ENCODE measurements around the gene SLC24A5.

SLC24A5 gene

DNA sequence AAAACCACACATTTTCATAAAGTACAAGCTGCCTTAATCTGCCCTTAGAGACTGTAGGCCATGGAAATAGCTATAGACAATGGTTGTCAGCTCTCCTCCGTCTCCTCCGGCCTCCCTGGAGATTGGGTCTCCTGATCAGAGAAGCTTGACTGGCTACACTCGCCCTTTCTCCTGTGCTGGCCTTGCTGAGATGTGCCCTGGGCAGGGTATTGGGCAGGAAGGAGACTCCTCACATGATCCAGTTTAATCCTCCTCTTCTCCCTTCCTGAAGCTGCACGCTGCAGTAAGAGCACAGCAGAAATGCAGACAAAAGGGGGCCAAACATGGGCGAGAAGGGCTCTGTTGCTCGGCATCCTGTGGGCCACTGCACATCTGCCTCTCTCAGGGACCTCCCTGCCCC is at the start of gene SLC24A5:
Gene SLC24A5 (plus strand): TSS at position 246 of the 400 bp plus-strand sequence. CDS start 55 bp downstream, at position 301.
- no peak for DNase-seq (ENCODE audit: low read depth)

DNA sequence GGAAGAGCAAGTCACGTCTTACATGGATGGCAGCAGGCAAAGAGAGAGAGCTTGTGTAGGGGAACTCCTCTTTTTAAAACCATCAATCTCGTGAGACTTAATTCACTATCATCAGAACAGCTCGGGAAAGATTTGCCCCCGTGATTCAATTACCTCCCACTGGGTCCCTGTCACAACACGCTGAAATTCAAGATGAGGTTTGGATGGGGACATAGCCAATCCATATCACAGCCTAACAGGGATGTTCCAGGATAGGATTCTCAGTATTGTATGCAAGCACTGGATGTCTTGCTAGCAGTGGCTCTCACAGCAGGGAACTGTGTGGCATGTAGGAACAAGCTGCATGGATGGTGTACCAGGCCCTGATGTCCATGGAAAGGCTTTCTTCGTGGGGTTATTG is 47.8 kb upstream of the SLC24A5 start:
- DNase-seq (ENCODE audit: low read depth): no peak

DNA sequence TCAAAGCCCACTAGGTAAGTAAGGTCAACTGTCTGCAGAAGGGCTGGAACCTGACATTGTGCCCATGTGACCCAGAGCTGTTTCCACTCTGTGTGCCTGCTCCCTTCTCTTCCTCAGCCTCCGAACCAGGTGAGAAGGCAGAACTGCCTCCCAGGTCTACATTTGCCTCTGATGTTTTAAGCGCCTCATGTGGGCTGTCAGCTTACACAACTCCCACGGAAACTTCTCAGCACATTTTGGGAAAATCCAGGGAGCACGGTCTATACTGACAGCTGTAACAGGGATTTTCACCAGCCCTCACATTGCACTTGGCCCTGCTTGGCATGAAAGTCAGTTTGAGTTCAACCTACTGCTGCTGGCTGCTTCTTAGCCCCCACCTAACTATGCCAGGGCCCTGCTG is 46.9 kb upstream of the SLC24A5 start:
- DNase-seq (ENCODE audit: low read depth): no peak

- DNase-seq (ENCODE audit: low read depth): peak; percentile 29
Observed at GRCh38 chr15:48076454-48076853, 44.3 kb upstream of the SLC24A5 start.

GRCh38 chr15:48077616-48078184 is 43.1 kb upstream of the SLC24A5 start:
- no peak for DNase-seq (ENCODE audit: low read depth)

GRCh38 chr15:48084759-48085590 is 35.8 kb upstream of the SLC24A5 start:
- DNase-seq (ENCODE audit: low read depth): peak; percentile 31

DNA sequence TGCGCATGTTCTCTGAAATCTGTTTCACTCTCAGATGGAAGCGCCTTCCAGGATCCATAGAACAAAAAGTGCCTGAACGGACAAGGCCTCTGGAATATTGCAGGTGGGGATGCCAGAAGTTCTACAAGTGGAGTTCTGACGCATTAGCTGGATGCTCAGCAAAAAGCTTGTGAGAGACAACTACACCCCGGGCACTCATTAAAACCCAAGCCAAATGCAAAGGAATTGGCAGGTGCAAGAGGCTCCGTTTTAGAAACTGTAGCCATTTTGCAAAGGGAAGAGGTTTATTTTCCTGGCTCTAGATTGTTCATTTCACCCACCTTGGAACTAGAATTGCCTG is 35.2 kb upstream of the SLC24A5 start:
- no peak for DNase-seq (ENCODE audit: low read depth)

GRCh38 chr15:48086133-48086532 is 34.7 kb upstream of the SLC24A5 start:
- no peak for DNase-seq (ENCODE audit: low read depth)

DNA sequence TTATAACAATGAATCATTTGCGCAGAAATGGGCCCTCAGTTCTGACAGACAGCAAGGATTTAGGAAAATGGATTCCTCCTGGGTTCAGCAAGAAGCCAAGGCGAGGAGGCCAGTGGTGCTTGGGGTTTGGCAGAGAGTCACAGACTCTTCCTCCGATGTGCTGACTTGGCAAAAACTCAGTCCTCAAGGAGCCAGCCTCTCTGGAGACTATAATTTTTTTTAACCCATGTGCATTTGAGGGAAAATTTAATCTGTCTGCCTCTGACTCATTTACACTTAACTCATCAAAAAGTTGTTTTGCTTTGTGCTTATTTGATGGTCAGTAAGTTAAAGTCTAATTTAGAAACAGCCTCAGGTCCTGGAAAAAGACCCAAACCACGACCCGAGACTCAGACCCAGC is 34.2 kb upstream of the SLC24A5 start:
- DNase-seq (ENCODE audit: low read depth): peak; percentile 41

DNA sequence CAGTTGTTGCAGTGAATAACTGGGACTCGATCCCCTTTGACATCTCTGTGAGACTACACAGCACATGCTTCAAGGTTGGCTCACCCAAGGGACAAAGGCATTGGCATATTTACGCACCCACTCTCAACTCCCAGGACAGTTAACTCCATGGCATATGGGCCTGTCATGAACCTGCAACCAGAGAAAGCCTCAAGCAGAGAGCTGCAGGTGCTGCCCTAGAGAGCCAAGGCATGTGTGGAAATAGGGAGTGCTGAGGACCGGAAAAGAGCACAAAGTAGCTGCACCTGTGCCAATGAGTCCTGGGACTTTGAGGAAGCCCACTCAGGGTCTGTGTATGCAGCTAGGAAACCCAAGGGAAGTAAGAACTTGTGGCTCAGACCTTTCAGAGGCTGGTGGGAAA is 32.9 kb upstream of the SLC24A5 start:
- no peak for DNase-seq (ENCODE audit: low read depth)

DNA sequence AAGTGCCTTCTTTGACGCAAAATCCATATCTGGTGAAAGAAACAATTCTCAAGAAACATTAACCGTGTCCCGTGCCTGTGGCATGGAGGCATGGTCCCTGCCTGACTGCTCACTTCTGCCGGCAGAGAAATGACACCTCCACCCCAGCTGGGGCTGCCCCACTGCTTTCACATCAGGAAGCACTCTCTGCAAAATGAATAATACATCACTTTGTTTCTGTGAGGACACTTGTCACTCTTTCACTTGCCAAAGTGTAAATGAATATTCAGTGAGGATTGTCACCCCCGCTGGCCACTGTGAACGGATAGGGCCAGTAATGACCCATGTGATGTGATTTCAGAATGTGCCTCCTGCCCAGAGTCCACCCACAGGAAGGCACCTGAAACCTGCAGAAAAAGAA is 31.1 kb upstream of the SLC24A5 start:
- no peak for DNase-seq (ENCODE audit: low read depth)

DNA sequence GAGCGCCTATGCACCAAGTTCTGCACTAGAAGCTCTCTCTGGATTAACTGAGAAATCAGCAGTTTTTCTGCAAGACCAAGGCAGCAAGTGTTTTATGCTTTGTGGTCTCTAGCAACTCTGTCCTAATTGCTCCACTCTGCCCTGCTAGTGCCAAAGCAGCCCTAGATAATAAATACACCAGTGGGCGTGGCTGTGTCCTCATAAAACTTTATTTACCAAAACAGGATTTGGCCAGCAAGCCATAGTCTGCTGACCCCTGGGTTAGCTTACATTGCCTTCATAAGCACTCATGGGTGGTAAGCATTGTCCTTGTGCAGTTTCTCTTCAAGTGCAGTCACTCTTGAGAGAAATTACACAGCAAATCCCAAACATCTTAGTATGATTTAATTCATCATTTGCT is 30.7 kb upstream of the SLC24A5 start:
- DNase-seq (ENCODE audit: low read depth): no peak

- DNase-seq (ENCODE audit: low read depth): no peak
Observed at GRCh38 chr15:48090666-48091065, 30.1 kb upstream of the SLC24A5 start.

GRCh38 chr15:48091522-48091921 is 29.3 kb upstream of the SLC24A5 start:
- DNase-seq (ENCODE audit: low read depth): no peak

DNA sequence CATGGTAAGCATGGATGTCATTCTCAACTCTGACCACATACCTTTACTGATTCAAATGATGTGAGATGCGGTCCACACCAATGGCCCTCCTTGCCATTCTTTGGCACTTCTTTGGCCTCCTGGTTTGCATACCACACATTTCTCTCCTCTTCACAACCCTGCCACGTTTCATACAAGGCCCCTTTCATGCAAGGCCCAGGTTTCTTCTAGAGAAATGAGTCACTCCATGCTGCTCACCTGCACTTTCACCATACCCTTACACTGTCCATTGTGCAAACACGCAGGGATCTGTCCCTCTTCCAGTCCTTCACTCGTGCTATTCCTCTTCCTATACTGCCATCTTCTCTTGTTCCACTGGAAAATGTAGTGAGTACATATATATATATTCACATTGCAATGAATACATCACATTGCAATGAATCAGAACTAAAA is 24.4 kb upstream of the SLC24A5 start:
- no peak for DNase-seq (ENCODE audit: low read depth)

DNA sequence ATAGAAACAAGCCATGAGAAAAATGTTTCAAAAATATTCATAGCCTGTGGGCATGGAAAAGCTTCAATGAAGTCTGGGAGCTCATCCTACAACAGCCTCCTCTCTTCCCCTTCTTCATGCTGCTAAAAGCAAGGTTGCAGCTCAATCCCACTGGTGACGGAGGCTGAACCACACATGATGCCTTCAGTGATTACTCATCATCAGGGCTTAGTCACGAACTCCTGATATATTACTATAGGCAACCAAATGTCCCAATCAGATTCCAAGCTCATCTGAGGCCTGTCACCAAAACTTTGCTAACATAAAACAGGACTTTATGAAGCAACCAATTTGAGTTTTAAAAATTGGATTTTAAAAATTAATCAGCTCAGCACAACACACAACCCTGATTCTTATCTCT is 24.0 kb upstream of the SLC24A5 start:
- DNase-seq (ENCODE audit: low read depth): peak; percentile 92

DNA sequence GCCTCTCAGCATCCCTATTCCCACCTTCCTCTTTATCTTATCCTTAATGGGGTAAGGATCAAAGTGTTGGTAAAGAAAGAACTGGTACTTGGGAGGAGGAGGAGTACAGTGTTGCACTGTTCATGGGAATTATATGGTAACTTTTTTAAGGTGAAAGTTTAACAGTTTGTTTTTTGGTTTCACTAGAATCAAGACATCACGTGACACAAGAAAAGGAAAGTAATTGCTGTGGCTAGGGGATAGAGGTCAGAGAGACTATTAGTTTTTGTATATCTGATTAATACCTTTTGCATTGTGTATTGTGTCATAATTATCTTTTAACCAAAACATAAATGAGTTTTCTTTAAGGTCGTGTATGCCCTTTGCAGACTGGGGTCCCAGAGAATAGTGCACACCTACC is 23.5 kb upstream of the SLC24A5 start:
- DNase-seq (ENCODE audit: low read depth): no peak

GRCh38 chr15:48101376-48101961 is 19.3 kb upstream of the SLC24A5 start:
- DNase-seq (ENCODE audit: low read depth): no peak

DNA sequence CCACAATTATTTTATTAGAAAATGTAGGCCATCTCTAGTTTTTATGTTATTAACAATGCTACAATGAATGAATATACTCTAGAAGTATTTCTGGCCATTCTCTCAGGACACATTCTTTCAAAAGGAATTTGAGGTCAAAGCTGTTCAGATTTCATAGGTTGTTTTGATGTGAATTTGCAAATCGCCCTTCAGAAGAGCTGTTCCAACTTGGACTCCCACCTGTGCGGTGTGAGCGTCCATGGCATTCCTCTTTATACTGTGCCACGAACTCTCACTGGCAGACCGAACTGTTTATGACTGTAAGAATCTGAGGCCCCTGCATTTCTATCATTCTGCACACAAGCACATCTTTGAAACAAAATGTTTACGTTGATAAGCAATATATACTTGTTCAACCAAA is 18.6 kb upstream of the SLC24A5 start:
- no peak for DNase-seq (ENCODE audit: low read depth)

- DNase-seq (ENCODE audit: low read depth): no peak
Observed at GRCh38 chr15:48103647-48104046, 17.1 kb upstream of the SLC24A5 start.

- no peak for DNase-seq (ENCODE audit: low read depth)
Observed at GRCh38 chr15:48105936-48106335, 14.9 kb upstream of the SLC24A5 start.

- DNase-seq (ENCODE audit: low read depth): no peak
Observed at GRCh38 chr15:48109212-48109611, 11.6 kb upstream of the SLC24A5 start.

DNA sequence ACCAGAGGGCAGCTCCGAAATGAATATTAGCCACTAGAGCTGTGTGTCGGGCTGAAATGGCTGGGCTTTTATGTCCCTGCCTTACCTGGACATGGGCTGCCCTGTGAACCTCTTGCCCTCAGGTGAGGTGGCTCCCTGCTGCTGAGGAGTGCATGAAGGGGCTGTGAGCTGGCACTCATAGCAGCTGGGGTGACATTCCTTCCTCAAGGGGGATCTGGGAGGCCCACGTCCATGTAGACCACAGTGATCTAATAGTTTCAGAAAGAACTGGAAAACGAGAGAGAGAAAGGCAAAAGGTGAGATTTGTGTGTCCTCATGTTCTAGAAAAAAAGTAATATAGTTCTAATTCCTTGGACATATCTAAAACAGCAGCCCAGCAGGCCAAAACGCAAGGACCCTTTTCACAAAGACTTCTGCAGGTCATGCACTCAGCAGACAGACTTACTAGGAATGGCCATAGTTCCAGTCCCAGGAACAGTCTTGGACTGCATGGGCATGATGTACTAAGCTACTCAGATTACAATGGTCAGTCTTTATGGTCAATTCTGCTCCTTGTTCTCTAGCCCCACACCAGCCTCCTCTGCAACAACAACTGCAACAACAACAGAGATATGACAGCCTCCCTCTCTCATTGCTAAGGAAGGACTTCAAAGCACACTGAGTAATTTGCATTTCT is 10.8 kb upstream of the SLC24A5 start:
- no peak for DNase-seq (ENCODE audit: low read depth)
